H1 (cell line): ENCODE data around the gene SEMA3B. TPM values are rescaled to one million over a fixed set of nuclear protein-coding genes. Genes with fewer than 3 reads are reported as not detected.

ENCODE experiments used
- HDAC2 ChIP-seq, 2 experiments: fragments of 300-600 bp in 1 of 2; sonication (generic) in 1 of 2; IDR thresholded peaks; 2 replicates each; pipeline ENCODE4 v1.6.1; 2011 to 2012; ENCODE audit warnings: low read depth in 2 of 2, low read length in 2 of 2, mild to moderate bottlenecking in 2 of 2, moderate library complexity in 2 of 2, borderline replicate concordance in 1 of 2, inconsistent platforms in 1 of 2
- POLR2A ChIP-seq, 2 experiments: IDR thresholded peaks; 1 replicate in 1 of 2; 2 replicates in 1 of 2; pipeline ENCODE4 v1.6.1; 2011; ENCODE audit warnings: low read depth in 2 of 2, low read length in 2 of 2, mild to moderate bottlenecking in 2 of 2; ENCODE audit errors: control extremely low read depth in 1 of 2
- polyA plus RNA-seq, 7 experiments: library from polyadenylated mRNA; depleted of rRNA in 3 of 7; stranded (reverse) in 5 of 7; unstranded in 2 of 7; fragments of >200 nt in 5 of 7; fragments of 200-250 nt in 2 of 7; gene quantifications; 1 replicate in 5 of 7; 2 replicates in 1 of 7; 4 replicates in 1 of 7; pipeline versions ENCODE4 v1.2.1 to v1.2.3, GENCODE V29; 2011 to 2013; ENCODE audit warnings: missing spikeins in 2 of 7, mixed read lengths in 2 of 7
- total RNA-seq: library from RNA; stranded (reverse); fragmentation: NEBNext Ultra II Directional; extraction: Animal tissue kit (Norgen Biotek cat#: 25700); gene quantifications from 2 replicates; pipeline ENCODE4 v1.2.1, GENCODE V29; 2021

The SEMA3B gene
- total and polyA plus RNA-seq, 2 of the 8 experiments (the other 6 are each of a cell fraction or from before 2014, with no cell fraction given): 3.0 to 4.7 TPM

DNA sequence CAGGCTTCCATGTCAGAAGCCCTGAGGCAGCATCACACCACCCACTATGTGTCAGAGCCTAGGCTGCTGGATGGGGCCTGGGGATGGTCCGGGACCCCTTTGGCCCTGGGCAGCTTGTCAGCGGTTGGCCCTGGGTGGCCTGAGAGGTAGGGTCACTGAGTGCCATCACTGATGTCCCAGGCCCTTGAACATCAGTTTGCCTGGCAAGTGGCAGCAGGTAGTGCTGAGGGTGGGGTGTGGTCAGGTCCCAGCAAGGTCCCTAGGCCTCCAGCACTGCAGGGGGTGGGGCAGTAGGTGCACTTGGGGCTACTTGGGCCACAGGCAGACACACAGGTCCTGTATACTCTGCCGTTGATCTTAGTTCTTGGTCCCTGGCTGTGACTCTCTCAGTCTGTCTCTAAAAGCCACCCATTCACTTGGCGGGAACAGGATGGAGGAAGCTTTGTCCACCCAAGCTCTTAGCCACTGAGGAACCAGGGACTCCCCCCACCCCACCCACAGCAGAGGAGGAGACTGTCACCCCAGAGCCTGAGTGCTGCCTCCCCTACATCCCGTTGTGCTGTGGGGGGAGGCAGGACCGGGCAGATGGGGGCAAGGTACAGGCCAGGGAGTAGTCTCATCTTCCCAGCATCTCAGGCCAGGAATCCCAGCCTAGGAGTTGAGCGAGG, 27.1 kb upstream of the SEMA3B start (continued):
- TF ChIP-seq POLR2A (IDR thresholded peaks at IDR 0.05; ENCODE audit: control extremely low read depth in 1 of 2, low read depth in 2 of 2, low read length in 2 of 2): no peak; a peak in 1 of 3 replicates
- TF ChIP-seq HDAC2 (IDR thresholded peaks at IDR 0.05; ENCODE audit: borderline replicate concordance in 1 of 2, low read depth in 2 of 2, low read length in 2 of 2): no peak
